HCEC 1CT (cell line): ENCODE measurements around the gene HOXA2.

Source experiments
- DNase-seq: peaks from one replicate; pipeline ENCODE4 v3.0.0-alpha.2; 2017

The HOXA2 gene

GRCh38 chr7:27111042-27111750 is 8.7 kb upstream of the HOXA2 start:
- peak; percentile 81 for DNase-seq

DNA sequence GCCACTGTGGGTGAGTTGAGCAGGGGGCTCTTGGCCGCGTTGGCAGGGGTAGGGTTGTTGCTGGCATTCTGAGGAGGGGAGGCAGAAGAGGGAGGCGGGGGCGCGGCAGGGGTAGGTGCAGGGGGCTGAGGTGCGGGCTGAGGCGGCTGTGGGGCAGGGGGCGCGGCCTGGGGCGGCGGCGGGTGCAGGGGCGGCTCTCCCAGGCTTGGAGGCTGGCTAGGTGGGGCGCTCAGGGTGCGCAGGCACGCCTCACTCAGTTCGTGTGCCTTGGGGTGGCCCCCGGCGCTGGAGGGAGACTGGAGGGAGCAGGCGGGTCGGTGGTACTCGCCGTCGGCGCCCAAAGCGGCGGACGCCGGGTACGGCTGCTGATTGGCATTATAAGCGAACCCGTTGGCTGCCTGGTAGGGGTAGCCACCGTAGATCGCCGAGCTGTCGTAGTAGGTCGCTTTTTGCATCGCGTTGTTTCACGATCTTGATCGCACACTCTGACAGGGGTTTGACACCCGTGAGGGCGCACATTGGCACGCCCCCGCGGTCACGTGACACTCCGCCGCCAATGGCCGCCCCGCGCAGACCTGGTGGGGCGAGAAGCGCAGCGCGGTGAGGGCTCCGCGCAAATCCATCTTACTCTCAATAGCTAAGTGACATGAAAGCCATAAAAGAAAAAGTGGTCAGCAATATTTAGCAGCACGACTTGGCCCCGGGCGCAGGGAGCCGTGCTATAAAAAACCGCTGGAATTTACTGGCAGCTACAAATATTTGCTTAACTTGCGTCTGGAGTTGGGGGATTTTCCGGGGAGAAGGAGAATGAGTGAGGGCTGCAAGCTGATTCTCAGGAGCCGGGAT is 7.9 kb upstream of the HOXA2 start:
- DNase-seq = peak; percentile 27

- no peak for DNase-seq
Observed at GRCh38 chr7:27109466-27110185, 7.1 kb upstream of the HOXA2 start.

- peak; percentile 77 for DNase-seq
Observed at GRCh38 chr7:27108390-27109127, 6.1 kb upstream of the HOXA2 start.

DNA sequence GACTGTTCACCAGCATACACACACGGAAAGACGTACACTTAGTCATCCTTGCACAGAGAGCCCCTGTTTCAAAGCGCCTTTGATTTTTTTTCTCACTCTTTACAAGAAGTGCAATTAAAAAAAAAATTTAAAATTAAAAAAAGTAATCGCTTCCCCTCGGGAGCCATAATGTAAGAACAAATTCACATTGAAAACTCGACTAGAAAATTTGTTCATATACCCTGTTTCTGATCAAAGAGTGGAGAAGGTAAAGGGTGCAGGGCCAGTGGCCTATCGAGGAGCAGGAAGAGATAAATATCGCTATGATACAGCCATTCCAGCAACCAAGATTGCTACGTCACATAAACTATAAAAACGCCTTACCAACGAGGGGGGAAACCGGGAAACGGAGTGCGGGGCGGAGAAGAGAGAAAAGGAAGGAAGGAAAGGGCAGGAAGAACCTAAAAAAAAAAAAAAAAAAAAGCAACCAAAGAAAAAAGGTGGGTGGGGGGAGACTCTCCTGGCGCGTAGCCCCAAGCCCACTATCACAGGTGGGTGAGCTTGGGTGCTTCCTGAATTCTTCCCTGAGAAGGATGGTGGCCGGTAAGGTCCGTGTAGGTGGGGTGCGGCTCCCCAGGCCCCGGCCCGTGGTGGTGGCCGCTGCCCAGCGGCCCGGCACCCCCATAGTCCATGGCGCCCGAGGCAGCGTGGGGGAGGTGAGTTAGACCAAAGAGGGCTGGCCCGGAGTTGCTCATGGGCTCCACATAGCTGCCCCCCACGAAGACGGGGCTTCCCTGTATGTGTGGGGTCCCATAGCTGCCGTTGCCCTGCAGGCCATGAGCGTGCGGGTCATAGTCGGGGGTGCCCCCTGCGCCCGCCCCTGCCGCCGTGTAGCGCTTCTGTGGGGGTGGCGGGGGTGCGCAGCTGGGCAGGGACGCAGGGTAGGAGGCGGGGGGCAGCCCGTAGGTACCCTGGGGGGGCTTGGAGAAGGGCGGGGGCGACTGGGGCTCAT is 5.2 kb upstream of the HOXA2 start:
- DNase-seq = peak; percentile 72

GRCh38 chr7:27106901-27107240 is 4.4 kb upstream of the HOXA2 start:
- no peak for DNase-seq

- peak; percentile 59 for DNase-seq
Observed at GRCh38 chr7:27106181-27106900, 3.9 kb upstream of the HOXA2 start.

- no peak for DNase-seq
Observed at GRCh38 chr7:27105301-27106031, 3.0 kb upstream of the HOXA2 start.

GRCh38 chr7:27104341-27105058 is 2.0 kb upstream of the HOXA2 start:
- DNase-seq = no peak

GRCh38 chr7:27103489-27104226 is 1.2 kb upstream of the HOXA2 start:
- peak; percentile 8 for DNase-seq

GRCh38 chr7:27101957-27102580 is 414 bp downstream of the HOXA2 start:
- DNase-seq = peak; percentile 21

GRCh38 chr7:27101171-27101956 is 1.1 kb downstream of the HOXA2 start:
- DNase-seq = peak; percentile 45

DNA sequence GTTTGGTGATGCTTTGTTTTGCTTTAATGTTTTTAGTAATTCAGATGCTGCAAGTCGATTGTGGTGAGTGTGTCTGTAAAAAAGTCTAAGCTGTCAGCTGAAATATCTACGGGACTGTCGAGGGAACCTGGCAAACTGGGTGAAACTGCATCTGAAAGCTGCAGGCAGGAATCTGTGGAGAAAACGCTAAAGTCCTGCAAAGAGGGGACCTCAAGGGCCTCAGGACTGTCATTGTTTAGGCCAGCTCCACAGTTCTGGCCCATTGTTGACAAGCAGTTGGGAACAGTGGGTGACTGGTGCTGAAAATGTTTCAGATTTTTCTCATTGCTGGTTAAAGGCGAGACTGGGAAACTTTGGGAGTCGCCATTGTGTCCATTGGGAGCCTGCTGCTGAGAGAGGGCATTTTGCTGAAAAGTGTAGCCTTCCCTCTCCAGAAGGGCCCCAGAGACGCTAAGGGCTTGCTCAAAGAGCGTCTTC is 1.8 kb downstream of the HOXA2 start:
- peak; percentile 13 for DNase-seq

DNA sequence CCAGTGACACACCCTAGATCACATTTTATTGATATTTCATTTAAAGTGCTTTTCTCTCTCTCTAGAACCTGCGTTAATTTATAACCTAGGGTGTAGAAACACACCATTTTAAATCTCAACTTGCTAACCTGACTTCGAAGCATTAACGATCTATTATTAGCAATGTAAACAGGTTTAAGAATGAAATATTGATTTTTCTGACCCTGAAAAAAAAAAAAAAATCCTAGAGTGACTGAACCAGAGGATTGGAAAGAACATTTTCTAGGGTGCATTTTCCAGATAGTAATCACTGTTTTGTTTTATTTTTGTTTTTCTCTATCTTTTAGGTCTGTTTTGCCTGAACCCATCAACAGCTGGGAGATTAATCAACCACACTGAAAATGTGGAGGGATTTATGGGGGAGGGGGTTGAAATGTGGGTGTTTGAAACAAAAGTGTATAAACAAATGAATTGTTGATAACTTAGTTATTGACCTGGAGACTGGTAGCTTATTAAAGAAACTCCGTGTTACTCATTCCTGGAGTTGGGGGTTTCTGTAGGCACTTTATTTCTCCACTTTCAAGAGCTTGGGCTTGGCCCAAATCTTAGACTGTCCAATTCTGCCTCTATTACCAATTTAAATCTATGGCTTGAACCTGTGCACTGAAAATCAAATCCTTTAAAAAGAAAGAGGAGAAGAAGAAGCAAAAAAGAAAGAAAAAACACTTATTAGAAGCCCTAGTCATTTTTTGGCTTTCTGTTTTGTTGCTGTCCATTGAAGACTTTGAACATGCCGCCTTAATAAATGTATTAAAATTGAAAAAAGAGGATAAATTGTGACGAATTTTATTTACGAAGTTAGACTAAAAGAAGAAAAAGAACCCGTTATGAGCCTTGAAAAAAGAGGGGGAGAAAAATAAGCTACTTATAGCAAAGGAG is 2.8 kb downstream of the HOXA2 start:
- no peak for DNase-seq

- peak; percentile 77 for DNase-seq
Observed at GRCh38 chr7:27098578-27099451, 3.7 kb downstream of the HOXA2 start.
